Measurements from ENCODE around the gene OSM. TPM values are rescaled to one million over a fixed set of nuclear protein-coding genes. Genes with fewer than 3 reads are reported as not detected.
A peak's percentile ranks its signal among the peaks of the same experiment; 100 is the strongest.

The OSM gene
- total RNA-seq, 3 donors from 2014 or later, result 1.3 to 2.5 (median 1.3) TPM

DNA sequence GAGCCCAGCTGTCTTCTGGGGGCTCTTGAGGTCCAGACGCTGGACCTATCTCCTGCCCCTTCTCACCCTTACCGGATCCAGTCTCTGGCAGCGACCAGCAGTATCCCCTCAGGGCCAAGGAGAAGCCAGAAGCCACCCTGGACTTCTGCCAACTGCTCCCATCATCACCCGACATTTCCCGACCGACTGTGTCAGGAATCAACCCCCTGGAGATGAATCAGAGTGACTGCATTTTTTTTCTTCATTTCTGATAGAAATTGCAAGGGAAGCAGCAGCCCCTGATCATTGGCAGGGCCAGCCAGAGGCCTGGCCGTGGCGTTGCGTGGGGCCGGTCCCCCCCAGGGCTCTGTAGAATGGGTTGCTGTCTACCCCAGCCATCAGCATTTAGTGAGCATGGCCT, 14.9 kb downstream of the OSM start:
- Histone ChIP-seq H3K27me3 (no peaks in the 10 kb centered on the region), H3K36me3 (no peaks in the 10 kb centered on the region), H3K9me3 (no peaks in the 10 kb centered on the region), H3K4me1 (peaks cover 0 to 9% of the 10 kb centered on the region in 2 donors), H3K27ac (peak overlapping the region in 1 of 2 donors; percentile 63), H3K4me3 (no peak overlapping the region)
- no peak for TF ChIP-seq POLR2AphosphoS5 (IDR thresholded peaks at IDR 0.05)
- TF ChIP-seq POLR2A (IDR thresholded peaks at IDR 0.05), result no peak
- TF ChIP-seq, protein P1, sequence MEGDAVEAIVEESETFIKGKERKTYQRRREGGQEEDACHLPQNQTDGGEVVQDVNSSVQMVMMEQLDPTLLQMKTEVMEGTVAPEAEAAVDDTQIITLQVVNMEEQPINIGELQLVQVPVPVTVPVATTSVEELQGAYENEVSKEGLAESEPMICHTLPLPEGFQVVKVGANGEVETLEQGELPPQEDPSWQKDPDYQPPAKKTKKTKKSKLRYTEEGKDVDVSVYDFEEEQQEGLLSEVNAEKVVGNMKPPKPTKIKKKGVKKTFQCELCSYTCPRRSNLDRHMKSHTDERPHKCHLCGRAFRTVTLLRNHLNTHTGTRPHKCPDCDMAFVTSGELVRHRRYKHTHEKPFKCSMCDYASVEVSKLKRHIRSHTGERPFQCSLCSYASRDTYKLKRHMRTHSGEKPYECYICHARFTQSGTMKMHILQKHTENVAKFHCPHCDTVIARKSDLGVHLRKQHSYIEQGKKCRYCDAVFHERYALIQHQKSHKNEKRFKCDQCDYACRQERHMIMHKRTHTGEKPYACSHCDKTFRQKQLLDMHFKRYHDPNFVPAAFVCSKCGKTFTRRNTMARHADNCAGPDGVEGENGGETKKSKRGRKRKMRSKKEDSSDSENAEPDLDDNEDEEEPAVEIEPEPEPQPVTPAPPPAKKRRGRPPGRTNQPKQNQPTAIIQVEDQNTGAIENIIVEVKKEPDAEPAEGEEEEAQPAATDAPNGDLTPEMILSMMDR (IDR thresholded peaks at IDR 0.05), result no peak
- intact Hi-C loops (cut with DNase I; ENCODE audit: low total_unique reads), result no loop called here
- DNase-seq (ENCODE audit: low spot score in 2 of 2), result no peak

DNA sequence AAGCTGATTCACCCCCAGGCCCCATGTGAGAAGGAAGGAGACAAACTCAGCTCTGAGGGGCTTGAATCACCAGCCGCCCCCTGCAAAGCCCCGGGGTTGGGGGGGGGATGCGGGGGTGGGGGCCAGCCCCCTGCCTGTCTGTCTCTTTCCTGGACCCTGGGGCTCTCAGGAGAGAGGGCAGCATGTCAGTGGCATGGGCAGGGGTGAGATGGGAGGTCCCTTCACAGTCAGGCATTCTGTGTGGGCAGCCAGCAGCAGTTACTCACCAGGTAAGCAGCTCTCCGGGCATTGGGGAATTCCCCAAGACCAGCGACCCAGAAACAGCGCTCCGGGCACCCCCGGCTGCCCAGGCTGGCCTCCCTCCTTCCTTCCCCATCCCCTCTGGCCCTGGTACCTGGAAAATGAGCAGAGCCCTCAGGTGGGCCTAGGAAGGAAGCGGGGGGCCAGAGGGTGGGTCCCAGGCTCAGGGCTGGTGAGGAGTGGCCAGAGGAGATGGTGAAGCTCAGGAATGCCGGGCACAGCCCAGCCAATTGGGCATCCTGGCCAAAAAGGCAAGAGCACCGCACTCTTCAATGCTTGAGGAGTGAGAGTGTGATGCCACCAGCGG, 15.9 kb downstream of the OSM start:
- no peak for TF ChIP-seq POLR2A (IDR thresholded peaks at IDR 0.05)
- TF ChIP-seq POLR2AphosphoS5 (IDR thresholded peaks at IDR 0.05), result no peak
- TF ChIP-seq, protein P1 (IDR thresholded peaks at IDR 0.05), result no peak
- Histone ChIP-seq H3K9me3 (no peaks in the 10 kb centered on the region), H3K36me3 (no peaks in the 10 kb centered on the region), H3K27me3 (no peaks in the 10 kb centered on the region), H3K4me3 (no peak overlapping the region), H3K27ac (peak overlapping the region in 1 of 2 donors; percentile 58), H3K4me1 (peaks cover 0 to 9% of the 10 kb centered on the region in 2 donors)
- DNase-seq (ENCODE audit: low spot score in 2 of 2), result peak in 1 of 2 donors; percentile 70
- intact Hi-C loops (cut with DNase I; ENCODE audit: low total_unique reads), result no loop called here

- Histone ChIP-seq H3K4me1 (peaks cover 0 to 9% of the 10 kb centered on the region in 2 donors), H3K36me3 (no peaks in the 10 kb centered on the region), H3K27me3 (no peaks in the 10 kb centered on the region), H3K27ac (no peak overlapping the region), H3K9me3 (no peaks in the 10 kb centered on the region), H3K4me3 (no peak overlapping the region)
- intact Hi-C loops (cut with DNase I; ENCODE audit: low total_unique reads), result no loop called here
- no peak for DNase-seq (ENCODE audit: low spot score in 2 of 2)
- TF ChIP-seq POLR2A (IDR thresholded peaks at IDR 0.05), result no peak
- TF ChIP-seq, protein P1 (IDR thresholded peaks at IDR 0.05), result no peak
- TF ChIP-seq POLR2AphosphoS5 (IDR thresholded peaks at IDR 0.05), result no peak
Observed at GRCh38 chr22:30250039-30250565, 16.5 kb downstream of the OSM start.

DNA sequence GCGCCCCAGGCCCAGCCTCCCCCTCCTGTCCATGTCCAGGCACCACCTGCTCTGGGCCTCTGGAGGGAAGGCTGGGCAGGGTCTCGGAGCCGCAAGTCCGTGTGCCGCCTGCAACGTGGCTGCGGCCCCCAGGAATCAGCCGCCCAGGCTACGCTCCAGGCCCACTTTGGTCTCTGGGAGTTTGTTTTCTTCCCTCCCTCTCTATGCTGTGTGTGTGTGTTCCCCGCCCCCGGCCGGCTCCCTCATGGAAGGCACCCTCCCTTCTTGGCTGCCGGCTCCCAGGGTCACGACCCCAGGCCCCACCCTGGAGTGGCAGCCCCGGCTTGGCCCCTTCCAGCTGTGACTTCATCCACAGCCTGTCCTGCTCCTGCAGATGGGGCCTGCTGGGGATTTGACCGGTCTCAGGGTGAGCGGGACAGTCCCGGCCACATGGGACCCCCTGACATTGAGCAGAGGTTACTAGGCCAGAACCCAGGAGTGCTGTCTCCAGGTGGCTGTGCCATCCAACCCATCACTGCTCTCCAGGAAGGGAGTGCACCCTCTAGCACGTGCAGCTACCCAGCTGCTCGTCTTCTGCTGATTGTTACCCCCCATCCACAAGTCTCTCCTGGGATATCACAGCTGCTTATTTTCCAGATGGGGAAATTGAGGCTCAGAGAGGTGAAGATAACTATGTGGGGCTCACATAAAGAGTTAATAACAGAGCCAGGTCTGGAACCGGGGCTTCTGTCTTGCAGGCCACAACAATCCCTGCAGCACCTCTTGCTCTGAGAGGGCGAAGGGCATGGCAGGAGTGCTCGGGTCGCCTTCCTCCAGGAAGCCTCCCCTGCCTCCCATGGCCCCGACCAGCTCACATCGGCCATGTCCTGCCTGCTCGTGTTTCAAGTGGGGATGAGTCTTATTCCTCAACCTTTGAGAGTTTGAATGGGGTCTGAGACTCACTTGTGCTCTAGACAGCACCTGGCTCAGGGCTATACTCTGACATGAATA, 17.3 kb downstream of the OSM start:
- Histone ChIP-seq H3K4me1 (peaks cover 0 to 9% of the 10 kb centered on the region in 2 donors), H3K9me3 (no peaks in the 10 kb centered on the region), H3K4me3 (peak overlapping the region in 2 of 3 donors; percentile 14 to 31), H3K27me3 (no peaks in the 10 kb centered on the region), H3K36me3 (no peaks in the 10 kb centered on the region), H3K27ac (peak overlapping the region in 1 of 2 donors; percentile 48)
- intact Hi-C loops (cut with DNase I; ENCODE audit: low total_unique reads), result no loop called here
- no peak for DNase-seq (ENCODE audit: low spot score in 2 of 2)
- TF ChIP-seq, protein P1 (IDR thresholded peaks at IDR 0.05), result no peak
- TF ChIP-seq POLR2A (IDR thresholded peaks at IDR 0.05) (no peak), POLR2AphosphoS5 (IDR thresholded peaks at IDR 0.05) (no peak)
